Measurements from ENCODE around the gene VEPH1. TPM values are rescaled to one million over a fixed set of nuclear protein-coding genes. Genes with fewer than 3 reads are reported as not detected.

The VEPH1 gene
- polyA plus RNA-seq, 2 of the 4 experiments (the other 2 are of a cell fraction), result 0.04 to 0.16 TPM

DNA sequence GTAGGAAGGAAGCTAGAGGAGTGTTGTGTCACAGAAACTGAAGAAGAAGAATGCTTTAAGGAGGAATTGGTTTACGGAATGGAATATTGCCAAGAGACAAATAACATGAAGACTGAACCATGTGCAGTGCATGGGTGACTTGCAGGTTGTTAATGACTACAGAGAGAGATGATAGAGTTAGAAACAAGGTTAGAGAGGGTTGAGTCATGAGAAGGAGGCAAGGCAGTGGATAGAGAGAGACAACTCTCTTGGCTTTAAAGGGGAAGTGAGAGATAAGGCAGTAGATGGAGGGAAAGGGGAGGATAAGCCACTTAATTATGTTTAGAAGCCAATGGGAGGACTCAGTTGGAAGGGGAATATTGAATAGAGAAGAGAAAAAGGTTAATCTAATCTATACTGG lies 224.0 kb downstream of the VEPH1 start:
- TF ChIP-seq EHF (CRISPR knock-in tag; IDR thresholded peaks at IDR 0.05) (no peak), RAD21 (conservative IDR thresholded peaks at IDR 0.05 in 1 of 2, IDR thresholded peaks at IDR 0.05 in 1 of 2) (no peak), CHD4 (IDR thresholded peaks at IDR 0.05; ENCODE audit: borderline replicate concordance) (no peak), CEBPB (IDR thresholded peaks at IDR 0.05) (no peak), FOSL2 (IDR thresholded peaks at IDR 0.05) (no peak), FOSL2 (CRISPR knock-in tag; IDR thresholded peaks at IDR 0.05) (no peak), NR3C1 (IDR thresholded peaks at IDR 0.05) (no peak), MAZ (IDR thresholded peaks at IDR 0.05; ENCODE audit: borderline replicate concordance, low read depth, low read length) (no peak), ESRRA (IDR thresholded peaks at IDR 0.05; ENCODE audit: borderline replicate concordance, low read length) (no peak), HOXB13 (CRISPR knock-in tag; IDR thresholded peaks at IDR 0.05; ENCODE audit: low read depth) (no peak), MAFK (IDR thresholded peaks at IDR 0.05; ENCODE audit: partially characterized antibody) (no peak), HOXB5 (CRISPR knock-in tag; IDR thresholded peaks at IDR 0.05) (no peak), POLR2A (IDR thresholded peaks at IDR 0.05; ENCODE audit: low read length) (no peak)
- TF ChIP-seq, protein P1, sequence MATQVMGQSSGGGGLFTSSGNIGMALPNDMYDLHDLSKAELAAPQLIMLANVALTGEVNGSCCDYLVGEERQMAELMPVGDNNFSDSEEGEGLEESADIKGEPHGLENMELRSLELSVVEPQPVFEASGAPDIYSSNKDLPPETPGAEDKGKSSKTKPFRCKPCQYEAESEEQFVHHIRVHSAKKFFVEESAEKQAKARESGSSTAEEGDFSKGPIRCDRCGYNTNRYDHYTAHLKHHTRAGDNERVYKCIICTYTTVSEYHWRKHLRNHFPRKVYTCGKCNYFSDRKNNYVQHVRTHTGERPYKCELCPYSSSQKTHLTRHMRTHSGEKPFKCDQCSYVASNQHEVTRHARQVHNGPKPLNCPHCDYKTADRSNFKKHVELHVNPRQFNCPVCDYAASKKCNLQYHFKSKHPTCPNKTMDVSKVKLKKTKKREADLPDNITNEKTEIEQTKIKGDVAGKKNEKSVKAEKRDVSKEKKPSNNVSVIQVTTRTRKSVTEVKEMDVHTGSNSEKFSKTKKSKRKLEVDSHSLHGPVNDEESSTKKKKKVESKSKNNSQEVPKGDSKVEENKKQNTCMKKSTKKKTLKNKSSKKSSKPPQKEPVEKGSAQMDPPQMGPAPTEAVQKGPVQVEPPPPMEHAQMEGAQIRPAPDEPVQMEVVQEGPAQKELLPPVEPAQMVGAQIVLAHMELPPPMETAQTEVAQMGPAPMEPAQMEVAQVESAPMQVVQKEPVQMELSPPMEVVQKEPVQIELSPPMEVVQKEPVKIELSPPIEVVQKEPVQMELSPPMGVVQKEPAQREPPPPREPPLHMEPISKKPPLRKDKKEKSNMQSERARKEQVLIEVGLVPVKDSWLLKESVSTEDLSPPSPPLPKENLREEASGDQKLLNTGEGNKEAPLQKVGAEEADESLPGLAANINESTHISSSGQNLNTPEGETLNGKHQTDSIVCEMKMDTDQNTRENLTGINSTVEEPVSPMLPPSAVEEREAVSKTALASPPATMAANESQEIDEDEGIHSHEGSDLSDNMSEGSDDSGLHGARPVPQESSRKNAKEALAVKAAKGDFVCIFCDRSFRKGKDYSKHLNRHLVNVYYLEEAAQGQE (IDR thresholded peaks at IDR 0.05), result no peak
- TF ChIP-seq, protein P2, sequence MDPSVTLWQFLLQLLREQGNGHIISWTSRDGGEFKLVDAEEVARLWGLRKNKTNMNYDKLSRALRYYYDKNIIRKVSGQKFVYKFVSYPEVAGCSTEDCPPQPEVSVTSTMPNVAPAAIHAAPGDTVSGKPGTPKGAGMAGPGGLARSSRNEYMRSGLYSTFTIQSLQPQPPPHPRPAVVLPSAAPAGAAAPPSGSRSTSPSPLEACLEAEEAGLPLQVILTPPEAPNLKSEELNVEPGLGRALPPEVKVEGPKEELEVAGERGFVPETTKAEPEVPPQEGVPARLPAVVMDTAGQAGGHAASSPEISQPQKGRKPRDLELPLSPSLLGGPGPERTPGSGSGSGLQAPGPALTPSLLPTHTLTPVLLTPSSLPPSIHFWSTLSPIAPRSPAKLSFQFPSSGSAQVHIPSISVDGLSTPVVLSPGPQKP (IDR thresholded peaks at IDR 0.05; ENCODE audit: low read depth, low read length), result no peak
- DNase-seq (ENCODE audit: low read depth in 1 of 2, low spot score in 1 of 2) (no peak), ATAC-seq (no peak), FAIRE-seq (no peak)
- no peak overlapping the region for H3K4me3 ChIP-seq
- H3K4me1 ChIP-seq, result no peaks in the 10 kb centered on the region; the same call in 2 of the 3 replicates
- no peak overlapping the region for H3K27ac ChIP-seq
- H3K4me2 ChIP-seq, result no peak overlapping the region
- ChIA-PET CTCF (no interaction called here), POLR2A (no interaction called here)
- WGBS (ENCODE audit: missing lambda C conversion rate), result 88% methylated on average over 1 of the region's 1 CpG
- no peaks in the 10 kb centered on the region for H3K9me3 ChIP-seq

DNA sequence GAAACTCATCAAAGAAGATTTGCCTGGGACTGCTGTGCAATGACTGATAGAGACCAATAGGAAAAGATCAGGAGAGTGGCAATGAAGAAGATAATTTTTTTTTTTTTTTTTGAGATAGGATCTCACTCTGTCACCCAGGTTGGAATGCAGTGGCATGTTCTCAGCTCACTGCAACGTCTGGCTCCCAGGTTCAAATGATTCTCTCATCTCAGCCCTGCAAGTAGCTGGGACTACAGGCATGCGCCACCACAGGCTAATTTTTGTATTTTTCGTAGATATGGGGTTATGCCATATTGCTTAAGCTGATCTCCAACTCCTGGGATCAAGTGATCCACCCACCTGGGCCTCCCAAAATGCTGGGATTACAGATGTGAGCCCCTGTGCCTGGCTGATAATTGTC lies 226.4 kb downstream of the VEPH1 start:
- DNase-seq (ENCODE audit: low read depth in 1 of 2, low spot score in 1 of 2) (no peak), ATAC-seq (no peak), FAIRE-seq (no peak)
- no peaks in the 10 kb centered on the region for H3K4me1 ChIP-seq
- H3K9me3 ChIP-seq, result no peaks in the 10 kb centered on the region
- H3K27ac ChIP-seq, result no peak overlapping the region
- WGBS (ENCODE audit: missing lambda C conversion rate), result 35% methylated on average over 3 of the region's 3 CpGs
- H3K4me2 ChIP-seq, result no peak overlapping the region
- ChIA-PET POLR2A (no interaction called here), CTCF (interaction anchor here (1.0 kb wide), 1 partner anchor 11 kb away, joined by 3 read pairs; no protein-coding TSS in a partner anchor)
- H3K4me3 ChIP-seq, result no peak overlapping the region
- TF ChIP-seq ZFP36 (IDR thresholded peaks at IDR 0.05; ENCODE audit: borderline replicate concordance, partially characterized antibody) (no peak), CHD2 (IDR thresholded peaks at IDR 0.05; ENCODE audit: low read length, partially characterized antibody) (no peak), RNF2 (IDR thresholded peaks at IDR 0.05; ENCODE audit: borderline replicate concordance, low read depth) (no peak), CBX2 (IDR thresholded peaks at IDR 0.05; ENCODE audit: borderline replicate concordance, low read depth) (no peak), CHD4 (IDR thresholded peaks at IDR 0.05; ENCODE audit: borderline replicate concordance) (no peak), BHLHE40 (IDR thresholded peaks at IDR 0.05; ENCODE audit: low read depth, low read length) (no peak), JUNB (IDR thresholded peaks at IDR 0.05) (no peak), TP53 (CRISPR knock-in tag; IDR thresholded peaks at IDR 0.05) (no peak), SMC3 (IDR thresholded peaks at IDR 0.05) (no peak), RARB (CRISPR knock-in tag; IDR thresholded peaks at IDR 0.05) (no peak), TFCP2L1 (CRISPR knock-in tag; IDR thresholded peaks at IDR 0.05) (no peak), FOSB (CRISPR knock-in tag; IDR thresholded peaks at IDR 0.05) (no peak)
- TF ChIP-seq, protein P1 (IDR thresholded peaks at IDR 0.05), result no peak
- TF ChIP-seq, protein P3, sequence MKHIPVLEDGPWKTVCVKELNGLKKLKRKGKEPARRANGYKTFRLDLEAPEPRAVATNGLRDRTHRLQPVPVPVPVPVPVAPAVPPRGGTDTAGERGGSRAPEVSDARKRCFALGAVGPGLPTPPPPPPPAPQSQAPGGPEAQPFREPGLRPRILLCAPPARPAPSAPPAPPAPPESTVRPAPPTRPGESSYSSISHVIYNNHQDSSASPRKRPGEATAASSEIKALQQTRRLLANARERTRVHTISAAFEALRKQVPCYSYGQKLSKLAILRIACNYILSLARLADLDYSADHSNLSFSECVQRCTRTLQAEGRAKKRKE (CRISPR knock-in tag; IDR thresholded peaks at IDR 0.05; ENCODE audit: low read depth), result no peak
- TF ChIP-seq, protein P4, sequence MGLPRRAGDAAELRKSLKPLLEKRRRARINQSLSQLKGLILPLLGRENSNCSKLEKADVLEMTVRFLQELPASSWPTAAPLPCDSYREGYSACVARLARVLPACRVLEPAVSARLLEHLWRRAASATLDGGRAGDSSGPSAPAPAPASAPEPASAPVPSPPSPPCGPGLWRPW (IDR thresholded peaks at IDR 0.05), result no peak
- TF ChIP-seq, protein P5, sequence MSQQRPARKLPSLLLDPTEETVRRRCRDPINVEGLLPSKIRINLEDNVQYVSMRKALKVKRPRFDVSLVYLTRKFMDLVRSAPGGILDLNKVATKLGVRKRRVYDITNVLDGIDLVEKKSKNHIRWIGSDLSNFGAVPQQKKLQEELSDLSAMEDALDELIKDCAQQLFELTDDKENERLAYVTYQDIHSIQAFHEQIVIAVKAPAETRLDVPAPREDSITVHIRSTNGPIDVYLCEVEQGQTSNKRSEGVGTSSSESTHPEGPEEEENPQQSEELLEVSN (IDR thresholded peaks at IDR 0.05; ENCODE audit: borderline replicate concordance, low read depth), result no peak
- TF ChIP-seq, protein P6, sequence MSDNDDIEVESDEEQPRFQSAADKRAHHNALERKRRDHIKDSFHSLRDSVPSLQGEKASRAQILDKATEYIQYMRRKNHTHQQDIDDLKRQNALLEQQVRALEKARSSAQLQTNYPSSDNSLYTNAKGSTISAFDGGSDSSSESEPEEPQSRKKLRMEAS (IDR thresholded peaks at IDR 0.05), result no peak

Measured in A549 (cell line).